Keratinocyte (primary cell): ENCODE measurements around the gene FAM83G. TPM values are rescaled to one million over a fixed set of nuclear protein-coding genes. Genes with fewer than 3 reads are reported as not detected.

Experiments
- DNase-seq: peaks from one replicate; pipeline ENCODE4 v3.0.0-alpha.2; 2011; ENCODE audit warnings: low read depth, missing footprints, low spot score
- FAIRE-seq: peaks from 2 replicates; lab custom pipeline; 2011; peaks lifted over from hg19 to GRCh38; lab: Jason Lieb, UNC
- H2AFZ ChIP-seq: 2 replicates; pipeline ENCODE4 v1.6.0; 2012; ENCODE audit warnings: low read length, control low read depth, inconsistent platforms; ENCODE audit not compliant: control insufficient read depth
- H3K27ac ChIP-seq: 2 replicates; pipeline ENCODE4 v1.5.1; 2011; ENCODE audit warnings: low read length; ENCODE audit not compliant: control insufficient read depth, insufficient read depth
- H3K27me3 ChIP-seq: 3 replicates; pipeline ENCODE4 v1.6.0; 2011; ENCODE audit warnings: low read length; ENCODE audit not compliant: control insufficient read depth, insufficient read depth; ENCODE audit errors: extremely low read depth
- H3K36me3 ChIP-seq, 2 experiments: 2 replicates in 1 of 2; 3 replicates in 1 of 2; pipeline ENCODE4 v1.5.1; 2011; ENCODE audit warnings: low read length in 2 of 2, mild to moderate bottlenecking in 1 of 2; ENCODE audit not compliant: control insufficient read depth in 2 of 2, insufficient read depth in 2 of 2; ENCODE audit errors: extremely low read depth in 1 of 2
- H3K4me1 ChIP-seq: 3 replicates; pipeline ENCODE4 v1.5.1; 2011; ENCODE audit warnings: low read length; ENCODE audit not compliant: control insufficient read depth, insufficient read depth; ENCODE audit errors: extremely low read depth
- H3K4me2 ChIP-seq: 3 replicates; pipeline ENCODE4 v1.6.0; 2011; ENCODE audit warnings: low read depth, low read length; ENCODE audit not compliant: control insufficient read depth, insufficient read depth; ENCODE audit errors: extremely low read depth
- H3K4me3 ChIP-seq, 3 experiments: fragments of 200-600 bp in 1 of 3; sonication (generic) in 1 of 3; 2 replicates in 2 of 3; 3 replicates in 1 of 3; pipeline ENCODE4 v1.5.1; 2011 to 2016; ENCODE audit warnings: low read length in 3 of 3, mild to moderate bottlenecking in 3 of 3, control low read depth in 2 of 3, inconsistent platforms in 1 of 3, low read depth in 1 of 3, mixed read lengths in 1 of 3, mixed run types in 1 of 3, moderate library complexity in 1 of 3; ENCODE audit not compliant: control insufficient read depth in 2 of 3, insufficient read depth in 2 of 3; ENCODE audit errors: extremely low read depth in 1 of 3
- H3K79me2 ChIP-seq: 2 replicates; pipeline ENCODE4 v1.6.0; 2012; ENCODE audit warnings: low read length; ENCODE audit not compliant: control insufficient read depth, insufficient read depth
- H3K9ac ChIP-seq: 3 replicates; pipeline ENCODE4 v1.6.0; 2011; ENCODE audit warnings: low read length; ENCODE audit not compliant: control insufficient read depth, insufficient read depth; ENCODE audit errors: extremely low read depth
- H3K9me1 ChIP-seq: 3 replicates; pipeline ENCODE4 v1.6.0; 2011; ENCODE audit warnings: low read length; ENCODE audit not compliant: control insufficient read depth, insufficient read depth; ENCODE audit errors: extremely low read depth
- H3K9me3 ChIP-seq: 2 replicates; pipeline ENCODE4 v1.5.1; 2012; ENCODE audit warnings: low read depth, low read length; ENCODE audit not compliant: control insufficient read depth
- H4K20me1 ChIP-seq: 3 replicates; pipeline ENCODE4 v1.6.0; 2011; ENCODE audit warnings: low read length; ENCODE audit not compliant: control insufficient read depth, insufficient read depth; ENCODE audit errors: extremely low read depth
- EZH2 ChIP-seq: IDR thresholded peaks from one replicate; pipeline ENCODE4 v1.6.1; 2012; ENCODE audit warnings: inconsistent platforms, mild to moderate bottlenecking, low read length, moderate library complexity
- dilution Hi-C: fragments of 300-500 bp; cut with MboI; formaldehyde crosslinking; loops from one replicate; pipeline ENCODE4 v1.7.0; 2020; ENCODE audit warnings: low sequenced_read_pairs; ENCODE audit not compliant: extremely low pct_ligation_motif_present
- polyA plus RNA-seq, 5 experiments: library from polyadenylated mRNA; depleted of rRNA in 3 of 5; stranded (reverse) in 3 of 5; stranded (forward) in 1 of 5; unstranded in 1 of 5; fragments of >200 nt; gene quantifications; 1 replicate in 1 of 5; 2 replicates in 3 of 5; 3 replicates in 1 of 5; pipeline versions ENCODE4 v1.2.1 to v1.2.3, GENCODE V29; 2011 to 2012; ENCODE audit warnings: missing spikeins in 2 of 5, low read depth in 1 of 5, low replicate concordance in 1 of 5
- TF ChIP-seq, protein P1 (sequence below), 3 experiments: IDR thresholded peaks in 1 of 3; conservative IDR thresholded peaks in 1 of 3; optimal IDR thresholded peaks in 1 of 3; 2 replicates in 2 of 3; 3 replicates in 1 of 3; pipeline versions ENCODE3 to v1.5.1; 2011; ENCODE audit warnings: low read length in 3 of 3, mild to moderate bottlenecking in 3 of 3, moderate library complexity in 2 of 3, control low read depth in 1 of 3, inconsistent platforms in 1 of 3; ENCODE audit not compliant: insufficient read depth in 2 of 3; ENCODE audit errors: extremely low read depth in 1 of 3

Gene FAM83G
- polyA plus RNA-seq, 1 donor (not counting 4 experiments of a cell fraction or from before 2014, with no cell fraction given) = 23.2 TPM

DNA sequence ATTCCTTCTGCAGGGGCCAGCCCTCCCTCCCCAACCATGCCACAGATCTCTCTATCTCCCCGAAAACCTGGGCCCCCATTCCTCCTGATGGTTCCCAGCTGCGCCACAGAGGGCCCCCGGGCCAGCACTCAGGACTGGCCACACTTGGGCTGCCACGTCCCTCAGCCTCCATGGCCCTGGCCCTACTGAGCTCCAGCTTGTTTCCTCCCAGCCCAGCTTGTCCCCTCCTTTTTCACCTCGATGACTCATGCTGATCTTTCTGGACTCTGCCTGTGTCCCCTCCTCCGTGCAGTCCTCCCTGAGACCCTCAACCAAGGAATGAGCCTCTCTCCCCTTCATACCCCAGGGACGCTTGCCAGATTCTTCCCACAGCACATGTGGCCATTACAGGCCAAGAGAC lies 10.9 kb upstream of the FAM83G start:
- Histone ChIP-seq H2AFZ (no peak overlapping the region), H3K27me3 (no peaks in the 10 kb centered on the region), H3K27ac (no peak overlapping the region), H3K9ac (no peak overlapping the region), H3K4me2 (no peak overlapping the region), H3K9me1 (no peaks in the 10 kb centered on the region), H4K20me1 (no peaks in the 10 kb centered on the region), H3K9me3 (no peaks in the 10 kb centered on the region), H3K4me1 (peaks cover 40% of the 10 kb centered on the region), H3K4me3 (no peak overlapping the region), H3K79me2 (no peaks in the 10 kb centered on the region), H3K36me3 (no peaks in the 10 kb centered on the region)
- dilution Hi-C loops = no loop called here
- no peak for TF ChIP-seq EZH2
- TF ChIP-seq, protein P1, sequence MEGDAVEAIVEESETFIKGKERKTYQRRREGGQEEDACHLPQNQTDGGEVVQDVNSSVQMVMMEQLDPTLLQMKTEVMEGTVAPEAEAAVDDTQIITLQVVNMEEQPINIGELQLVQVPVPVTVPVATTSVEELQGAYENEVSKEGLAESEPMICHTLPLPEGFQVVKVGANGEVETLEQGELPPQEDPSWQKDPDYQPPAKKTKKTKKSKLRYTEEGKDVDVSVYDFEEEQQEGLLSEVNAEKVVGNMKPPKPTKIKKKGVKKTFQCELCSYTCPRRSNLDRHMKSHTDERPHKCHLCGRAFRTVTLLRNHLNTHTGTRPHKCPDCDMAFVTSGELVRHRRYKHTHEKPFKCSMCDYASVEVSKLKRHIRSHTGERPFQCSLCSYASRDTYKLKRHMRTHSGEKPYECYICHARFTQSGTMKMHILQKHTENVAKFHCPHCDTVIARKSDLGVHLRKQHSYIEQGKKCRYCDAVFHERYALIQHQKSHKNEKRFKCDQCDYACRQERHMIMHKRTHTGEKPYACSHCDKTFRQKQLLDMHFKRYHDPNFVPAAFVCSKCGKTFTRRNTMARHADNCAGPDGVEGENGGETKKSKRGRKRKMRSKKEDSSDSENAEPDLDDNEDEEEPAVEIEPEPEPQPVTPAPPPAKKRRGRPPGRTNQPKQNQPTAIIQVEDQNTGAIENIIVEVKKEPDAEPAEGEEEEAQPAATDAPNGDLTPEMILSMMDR (optimal IDR thresholded peaks at IDR 0.05 in 1 of 3, IDR thresholded peaks at IDR 0.05 in 1 of 3, conservative IDR thresholded peaks at IDR 0.05 in 1 of 3; ENCODE audit: extremely low read depth in 1 of 3, insufficient read depth in 2 of 3, low read length in 3 of 3) = no peak
- DNase-seq (no peak), FAIRE-seq (no peak)

DNA sequence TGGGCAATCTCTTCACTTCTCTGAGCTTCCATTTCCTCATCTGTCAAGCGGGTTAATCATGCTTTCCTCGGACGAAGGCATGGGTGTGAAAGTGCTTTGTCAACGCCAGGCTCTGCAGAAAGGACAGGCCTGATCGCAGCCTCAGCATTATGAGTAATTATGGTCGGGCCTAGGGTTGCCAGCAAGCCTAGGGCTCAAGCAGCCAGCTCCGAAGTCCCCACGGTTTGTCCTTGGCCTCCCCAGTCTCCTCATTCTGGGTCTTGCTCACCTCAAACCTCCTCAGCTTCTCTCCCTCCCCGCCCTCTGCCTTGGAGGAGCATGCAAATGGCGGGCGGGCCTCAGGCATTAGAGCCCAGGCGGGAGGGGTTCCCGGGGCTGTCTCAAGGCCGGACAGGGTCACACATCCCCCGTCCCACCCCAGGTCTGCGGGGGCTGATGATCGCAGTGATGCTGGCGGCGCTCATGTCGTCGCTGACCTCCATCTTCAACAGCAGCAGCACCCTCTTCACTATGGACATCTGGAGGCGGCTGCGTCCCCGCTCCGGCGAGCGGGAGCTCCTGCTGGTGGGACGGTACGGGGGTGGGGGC lies 10.2 kb upstream of the FAM83G start:
- Histone ChIP-seq H2AFZ (no peak overlapping the region), H3K79me2 (no peaks in the 10 kb centered on the region), H4K20me1 (no peaks in the 10 kb centered on the region), H3K4me1 (peaks cover 40% of the 10 kb centered on the region), H3K4me2 (no peak overlapping the region), H3K27me3 (no peaks in the 10 kb centered on the region), H3K9me3 (no peaks in the 10 kb centered on the region), H3K4me3 (no peak overlapping the region), H3K9me1 (no peaks in the 10 kb centered on the region), H3K27ac (peak overlapping the region; percentile 17), H3K9ac (no peak overlapping the region), H3K36me3 (no peaks in the 10 kb centered on the region)
- DNase-seq (no peak), FAIRE-seq (peak; percentile 80)
- no peak for TF ChIP-seq EZH2
- TF ChIP-seq, protein P1 (optimal IDR thresholded peaks at IDR 0.05 in 1 of 3, IDR thresholded peaks at IDR 0.05 in 1 of 3, conservative IDR thresholded peaks at IDR 0.05 in 1 of 3; ENCODE audit: extremely low read depth in 1 of 3, insufficient read depth in 2 of 3, low read length in 3 of 3) = no peak
- dilution Hi-C loops = no loop called here
